T-helper 9 cell (primary cell): ENCODE measurements around the gene LAMC3.

Source experiments
- DNase-seq: peaks from one replicate; pipeline ENCODE4 v3.0.0-alpha.2; 2020

LAMC3 gene

GRCh38 chr9:131126059-131126426, 117.1 kb downstream of the LAMC3 start:
- DNase-seq: no peak

DNA sequence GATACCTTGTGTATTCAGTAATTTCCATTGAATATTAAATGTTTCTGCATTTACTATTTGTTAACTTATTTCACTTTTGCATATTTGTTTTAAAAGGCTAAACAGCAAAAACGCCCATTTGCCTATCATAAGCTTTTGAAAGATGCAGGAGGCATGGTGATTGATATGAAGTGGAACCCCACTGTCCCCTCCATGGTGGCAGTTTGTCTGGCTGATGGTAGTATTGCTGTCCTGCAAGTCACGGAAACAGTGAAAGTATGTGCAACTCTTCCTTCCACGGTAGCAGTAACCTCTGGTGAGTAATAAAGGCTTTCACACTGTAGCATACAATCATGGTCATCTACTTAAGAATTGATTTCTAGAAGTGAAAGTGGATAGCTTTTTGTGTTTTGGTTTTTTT, 120.2 kb downstream of the LAMC3 start:
- no peak for DNase-seq

DNA sequence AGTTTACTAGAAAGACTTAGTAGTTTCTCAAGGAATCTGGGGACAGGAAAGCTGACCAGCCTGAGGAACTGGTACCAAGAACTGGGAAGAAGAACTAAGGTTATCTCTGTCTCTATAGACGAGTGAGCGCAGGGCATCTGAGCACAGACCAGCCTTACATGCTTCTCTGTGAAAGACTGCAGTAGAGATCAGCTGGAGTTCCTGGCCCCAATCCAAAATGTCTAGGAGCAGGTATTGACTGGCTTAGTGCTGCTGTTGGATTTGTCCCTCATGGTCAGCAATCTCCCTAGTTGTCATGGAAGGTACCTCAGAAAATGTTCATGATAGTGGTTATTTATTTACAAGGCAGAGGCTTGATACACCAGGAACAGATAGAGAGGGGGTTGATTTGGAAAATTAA, 129.7 kb downstream of the LAMC3 start:
- no peak for DNase-seq

GRCh38 chr9:131140112-131140511, 131.1 kb downstream of the LAMC3 start:
- DNase-seq: no peak

DNA sequence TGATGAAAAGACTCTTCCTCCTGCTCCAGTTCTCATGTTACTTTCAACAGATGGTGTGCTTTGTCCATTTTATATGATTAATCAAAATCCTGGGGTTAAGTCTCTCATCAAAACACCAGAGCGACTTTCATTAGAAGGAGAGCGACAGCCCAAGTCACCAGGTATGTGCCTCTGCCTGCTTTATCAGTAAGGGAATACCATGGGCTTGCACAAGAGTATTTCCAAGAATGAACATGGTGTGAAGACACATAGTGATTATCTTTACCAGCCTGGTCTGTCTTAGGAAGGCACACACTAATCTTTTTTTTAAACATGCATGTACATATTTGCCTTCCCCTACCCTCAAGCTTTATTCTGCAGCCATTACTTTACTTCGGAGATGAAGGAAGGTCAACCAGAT, 131.6 kb downstream of the LAMC3 start:
- no peak for DNase-seq

DNA sequence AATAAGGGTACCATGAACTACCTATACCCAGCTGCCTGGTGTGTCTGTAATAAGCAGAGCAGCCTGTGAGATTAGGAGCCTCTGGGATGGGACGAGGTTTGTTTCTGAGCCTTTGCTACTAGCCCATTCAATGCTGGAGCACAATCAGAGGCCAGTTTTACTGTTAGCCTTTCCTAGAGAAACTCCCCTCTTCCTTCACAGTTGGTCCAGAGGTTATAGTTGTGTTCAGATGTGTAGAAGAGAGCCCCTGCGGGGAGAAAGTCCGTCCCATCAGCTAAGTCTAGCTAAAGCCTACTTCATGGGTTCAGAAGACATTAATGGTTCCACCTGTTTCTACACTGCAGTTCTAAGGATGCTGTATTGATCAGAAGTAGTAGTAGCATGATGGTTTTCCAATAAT, 133.2 kb downstream of the LAMC3 start:
- no peak for DNase-seq
